ENCODE data around the gene SERPIND1.
A peak's percentile ranks its signal among the peaks of the same experiment; 100 is the strongest.

SERPIND1 gene

GRCh38 chr22:20776624-20777405, 2.9 kb downstream of the SERPIND1 start:
- DNase-seq = no peak

GRCh38 chr22:20777420-20778177, 3.7 kb downstream of the SERPIND1 start:
- no peak for DNase-seq

GRCh38 chr22:20779014-20779817, 5.3 kb downstream of the SERPIND1 start:
- no peak for DNase-seq

DNA sequence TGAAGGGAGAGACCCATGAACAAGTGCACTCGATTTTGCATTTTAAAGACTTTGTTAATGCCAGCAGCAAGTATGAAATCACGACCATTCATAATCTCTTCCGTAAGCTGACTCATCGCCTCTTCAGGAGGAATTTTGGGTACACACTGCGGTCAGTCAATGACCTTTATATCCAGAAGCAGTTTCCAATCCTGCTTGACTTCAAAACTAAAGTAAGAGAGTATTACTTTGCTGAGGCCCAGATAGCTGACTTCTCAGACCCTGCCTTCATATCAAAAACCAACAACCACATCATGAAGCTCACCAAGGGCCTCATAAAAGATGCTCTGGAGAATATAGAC, 5.9 kb downstream of the SERPIND1 start:
- no peak for DNase-seq

- DNase-seq = no peak
These were observed 7.5 kb downstream of the SERPIND1 start for GRCh38 chr22:20781272-20781990.

GRCh38 chr22:20782083-20782482, 8.2 kb downstream of the SERPIND1 start:
- no peak for DNase-seq

- DNase-seq = no peak
These were observed 8.8 kb downstream of the SERPIND1 start for GRCh38 chr22:20782596-20783299.

GRCh38 chr22:20783300-20783673, 9.4 kb downstream of the SERPIND1 start:
- DNase-seq = no peak

DNA sequence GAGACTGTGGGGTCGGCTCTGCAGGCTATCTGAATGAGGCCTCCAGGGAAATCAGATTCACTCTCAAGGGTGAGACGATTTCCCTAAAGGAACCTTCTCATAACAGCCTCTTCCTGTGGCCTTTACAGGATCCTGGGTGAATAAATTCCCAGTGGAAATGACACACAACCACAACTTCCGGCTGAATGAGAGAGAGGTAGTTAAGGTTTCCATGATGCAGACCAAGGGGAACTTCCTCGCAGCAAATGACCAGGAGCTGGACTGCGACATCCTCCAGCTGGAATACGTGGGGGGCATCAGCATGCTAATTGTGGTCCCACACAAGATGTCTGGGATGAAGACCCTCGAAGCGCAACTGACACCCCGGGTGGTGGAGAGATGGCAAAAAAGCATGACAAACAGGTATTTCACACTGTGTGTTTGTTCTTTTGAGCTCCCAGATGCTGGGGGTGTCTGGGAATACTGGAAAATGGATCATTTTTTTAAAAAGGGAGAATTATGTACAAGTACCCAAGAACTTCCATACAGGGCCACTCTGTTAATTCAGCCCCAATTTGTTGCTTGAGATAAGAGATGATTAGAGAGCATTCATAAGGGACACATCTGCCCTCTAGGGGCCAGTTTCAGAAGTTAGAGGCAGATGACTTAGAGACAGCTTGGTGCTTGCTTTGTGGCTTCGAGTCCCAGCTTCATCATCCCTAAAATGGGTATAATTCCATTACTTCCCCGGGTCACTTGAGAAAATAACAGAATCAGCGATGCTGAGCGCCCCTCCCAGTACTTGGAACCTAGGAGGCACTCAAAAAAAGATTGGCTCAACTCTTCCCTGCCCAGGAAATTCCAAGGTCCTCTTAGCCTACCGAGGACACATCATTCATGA, 10.2 kb downstream of the SERPIND1 start:
- DNase-seq = peak; percentile 37

DNA sequence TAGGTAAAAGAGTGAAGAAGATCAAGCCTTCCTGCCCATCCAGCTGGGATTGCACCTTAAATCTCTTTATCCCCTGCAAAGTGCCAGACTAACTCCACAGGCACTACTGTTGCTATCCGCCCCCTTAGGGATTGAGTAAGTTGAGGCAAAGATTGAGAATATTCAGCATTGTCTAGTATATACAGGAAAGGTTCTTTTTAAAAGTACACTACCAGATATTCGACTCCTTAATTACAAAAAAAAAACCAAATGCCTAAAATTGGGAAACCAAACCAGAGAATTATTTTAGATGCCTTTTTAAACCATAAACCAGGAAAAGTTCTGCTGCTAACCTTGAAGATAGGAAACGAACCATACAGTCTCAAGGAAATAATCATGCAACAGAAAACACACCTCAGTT, 11.5 kb downstream of the SERPIND1 start:
- DNase-seq = no peak

DNA sequence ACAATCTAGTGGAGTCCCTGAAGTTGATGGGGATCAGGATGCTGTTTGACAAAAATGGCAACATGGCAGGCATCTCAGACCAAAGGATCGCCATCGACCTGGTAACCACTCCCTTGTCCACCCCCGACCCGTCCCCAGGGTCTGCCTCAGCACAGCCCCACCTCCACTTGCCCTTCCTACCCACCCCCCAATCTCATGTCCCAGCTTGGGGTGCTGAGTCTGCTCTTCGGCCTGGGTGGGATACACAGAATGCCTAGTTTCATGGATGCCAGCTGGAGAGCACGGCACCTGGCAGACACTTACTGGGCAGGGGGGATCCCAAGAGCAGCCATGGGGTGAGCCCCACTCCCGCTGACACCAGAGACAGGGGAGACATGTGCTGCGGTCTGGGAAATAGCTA, 12.1 kb downstream of the SERPIND1 start:
- DNase-seq = no peak

DNA sequence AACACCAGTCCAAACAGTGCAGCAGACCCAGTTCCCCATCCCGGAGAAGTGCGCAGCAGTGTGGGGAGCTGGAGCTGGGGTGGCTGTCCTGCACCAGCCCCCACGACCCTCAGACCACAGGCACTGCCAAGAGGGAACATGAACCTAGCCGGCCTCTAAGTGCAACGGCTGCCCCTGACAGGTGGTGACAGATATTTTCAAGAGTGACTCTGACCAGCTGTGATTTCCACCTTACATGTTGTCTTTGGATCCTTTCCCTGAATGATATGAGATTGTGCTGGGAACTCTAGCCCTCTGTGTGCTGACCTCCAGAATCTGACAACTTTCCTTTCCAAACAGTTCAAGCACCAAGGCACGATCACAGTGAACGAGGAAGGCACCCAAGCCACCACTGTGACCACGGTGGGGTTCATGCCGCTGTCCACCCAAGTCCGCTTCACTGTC, 12.6 kb downstream of the SERPIND1 start:
- no peak for DNase-seq

DNA sequence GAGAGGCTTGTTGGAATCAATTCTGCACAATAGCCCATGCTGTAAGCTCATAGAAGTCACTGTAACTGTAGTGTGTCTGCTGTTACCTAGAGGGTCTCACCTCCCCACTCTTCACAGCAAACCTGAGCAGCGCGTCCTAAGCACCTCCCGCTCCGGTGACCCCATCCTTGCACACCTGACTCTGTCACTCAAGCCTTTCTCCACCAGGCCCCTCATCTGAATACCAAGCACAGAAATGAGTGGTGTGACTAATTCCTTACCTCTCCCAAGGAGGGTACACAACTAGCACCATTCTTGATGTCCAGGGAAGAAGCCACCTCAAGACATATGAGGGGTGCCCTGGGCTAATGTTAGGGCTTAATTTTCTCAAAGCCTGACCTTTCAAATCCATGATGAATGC, 13.3 kb downstream of the SERPIND1 start:
- no peak for DNase-seq

DNA sequence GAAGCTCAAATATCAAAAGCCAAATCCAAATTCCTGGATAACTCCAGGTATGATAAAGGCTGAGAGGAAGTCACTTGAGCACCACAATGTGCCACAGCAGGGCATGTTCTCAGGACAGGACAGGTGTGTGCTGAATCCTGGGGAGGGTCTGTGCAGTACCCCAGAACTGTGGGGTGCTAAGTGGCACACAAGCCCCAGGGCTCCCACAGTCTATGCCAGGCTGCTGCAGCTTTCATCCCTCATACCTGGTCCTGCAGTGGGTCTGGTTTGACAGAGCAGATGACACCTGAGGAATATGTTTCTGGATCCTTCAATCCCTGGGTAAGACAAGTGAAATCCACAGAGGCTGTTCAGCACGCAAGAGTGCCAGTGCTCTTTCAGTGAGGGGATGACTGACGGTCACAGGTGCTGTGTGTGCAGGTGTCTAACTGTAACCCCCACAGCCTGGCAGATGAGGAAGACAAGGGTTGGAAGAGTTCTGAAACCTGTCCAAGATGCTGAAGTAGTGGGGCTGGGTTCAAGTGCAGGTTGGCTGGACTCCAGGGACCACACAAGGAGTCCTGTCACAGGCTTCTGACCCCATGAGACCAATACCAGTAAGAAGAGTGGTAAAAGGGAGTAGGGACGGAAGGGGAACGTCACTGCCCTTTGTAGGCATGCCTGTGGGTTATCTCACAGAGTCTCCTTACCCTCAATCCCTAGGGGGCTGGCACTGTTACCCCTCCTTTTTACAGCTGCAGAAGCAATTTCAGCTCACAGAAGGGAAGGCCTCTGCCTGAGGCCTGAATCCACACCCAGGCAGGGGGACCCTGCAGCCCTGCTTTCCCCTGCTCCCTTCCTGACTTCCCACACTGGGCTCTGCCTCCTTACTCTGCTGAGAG, 14.1 kb downstream of the SERPIND1 start:
- no peak for DNase-seq

DNA sequence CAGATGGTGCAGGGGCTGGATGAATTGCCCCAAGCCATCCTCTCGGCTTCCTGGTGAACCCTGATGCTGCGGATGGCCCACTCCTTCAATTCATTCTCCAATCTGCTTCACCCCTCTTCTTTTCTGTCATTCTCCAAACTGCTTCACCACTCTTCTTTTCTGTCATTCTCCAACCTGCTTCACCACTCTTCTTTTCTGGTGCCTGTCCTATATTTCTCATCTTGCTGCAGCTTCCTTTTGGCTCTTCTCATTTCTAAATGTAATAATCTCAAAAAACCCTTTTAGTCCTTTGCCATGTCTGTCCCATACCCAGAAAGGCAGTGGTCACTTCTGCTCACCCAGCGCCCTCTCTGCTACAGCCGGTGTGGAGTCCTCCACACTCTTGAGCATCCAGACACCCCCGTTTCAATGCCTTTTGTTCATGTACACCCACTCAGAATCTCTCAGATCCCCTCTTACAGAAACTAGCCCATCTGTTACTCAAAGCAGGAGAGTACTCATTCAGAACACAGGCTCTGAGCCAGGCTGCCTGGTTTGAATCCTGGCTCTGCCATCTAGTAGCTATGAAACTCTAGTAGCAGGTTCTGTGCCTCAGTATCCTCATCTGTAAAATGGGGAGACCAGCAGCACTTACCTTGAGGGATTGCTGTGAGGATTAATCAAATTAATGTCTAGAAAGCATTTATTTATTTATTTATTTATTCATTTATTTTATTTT, 14.9 kb downstream of the SERPIND1 start:
- no peak for DNase-seq

- no peak for DNase-seq
These were observed 18.5 kb downstream of the SERPIND1 start for GRCh38 chr22:20792221-20792965.

DNA sequence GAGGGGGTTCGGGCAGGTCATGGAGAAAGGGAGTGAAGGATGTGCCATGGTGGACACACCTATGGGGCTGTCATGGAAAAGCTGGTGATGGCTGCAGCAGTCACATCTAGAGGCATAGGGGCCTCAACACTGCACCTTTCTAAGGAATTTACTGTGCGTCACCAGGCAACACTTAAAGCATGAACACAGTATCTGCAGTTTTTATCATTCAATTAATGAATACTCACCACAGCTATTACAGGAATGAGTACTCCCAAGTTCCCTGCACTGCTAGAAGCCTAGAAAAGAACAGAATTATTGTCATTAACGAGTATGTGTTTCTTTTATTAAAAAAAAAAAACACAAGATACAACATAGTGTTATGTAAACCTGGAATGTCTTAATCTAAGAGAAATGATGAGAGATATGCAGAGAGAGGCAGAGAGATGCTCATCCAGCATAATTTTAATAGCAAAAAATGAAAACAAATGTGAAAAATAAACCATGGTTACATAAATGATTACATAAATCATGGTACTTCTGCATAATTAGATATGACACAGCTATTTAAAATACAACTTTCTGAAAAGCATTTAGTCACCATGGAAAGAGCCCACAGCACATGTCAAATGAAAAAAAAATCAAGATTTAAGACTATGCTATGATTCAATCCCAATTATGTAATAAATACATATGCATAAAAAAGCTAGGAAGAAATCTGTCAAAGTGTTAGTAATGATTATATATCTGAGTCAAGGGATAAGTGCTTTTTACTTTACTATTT, 19.2 kb downstream of the SERPIND1 start:
- DNase-seq = no peak
